Activated CD4-positive, alpha-beta T cell treated with anti-CD3 and anti-CD28 coated beads for 36 hours (primary cell): ENCODE data around the gene UGT2B10. TPM values are rescaled to one million over a fixed set of nuclear protein-coding genes. Genes with fewer than 3 reads are reported as not detected.

ENCODE experiments used
- ATAC-seq: fragments of 200-7000 bp; cut with Tn5 transposase; one replicate; pipeline ENCODE4 v1.10.0; 2021; ENCODE audit warnings: mild to moderate bottlenecking, moderate library complexity
- CTCF ChIA-PET: fragments of 350-600 bp; sonication (Branson Sonifier 250); formaldehyde crosslinking; loops from one replicate; lab custom pipeline; 2021; ENCODE audit warnings: antibody characterized with exemption; lab: Charles Lee
- POLR2A ChIA-PET: fragments of 350-600 bp; sonication (Branson Sonifier 250); formaldehyde crosslinking; loops from one replicate; lab custom pipeline; 2021; ENCODE audit warnings: antibody characterized with exemption, inconsistent platforms; lab: Charles Lee
- DNase-seq: peaks from one replicate; pipeline ENCODE4 v3.0.0-alpha.2; 2020
- H3K27ac Mint-ChIP-seq: one replicate; pipeline ENCODE4 v1.8.0; 2021; ENCODE audit warnings: mixed read lengths
- H3K27me3 Mint-ChIP-seq: one replicate; pipeline ENCODE4 v1.8.0; 2021; ENCODE audit warnings: mixed read lengths
- H3K36me3 Mint-ChIP-seq: one replicate; pipeline ENCODE4 v1.8.0; 2021; ENCODE audit warnings: low read depth, mixed read lengths
- H3K4me1 Mint-ChIP-seq: one replicate; pipeline ENCODE4 v1.8.0; 2021; ENCODE audit warnings: mixed read lengths
- H3K4me3 Mint-ChIP-seq: one replicate; pipeline ENCODE4 v1.8.0; 2021; ENCODE audit warnings: mild to moderate bottlenecking, moderate library complexity, mixed read lengths
- H3K9me3 Mint-ChIP-seq: one replicate; pipeline ENCODE4 v1.8.0; 2021; ENCODE audit warnings: low read depth, mixed read lengths
- intact Hi-C, 2 experiments: fragments of 100-400 bp; cut with DNase I in 1 of 2; cut with micrococcal nuclease in 1 of 2; formaldehyde crosslinking; loops; one replicate each; pipeline versions ENCODE4 v1.14.2 to v1.15.1; 2022 to 2024; cut with DNase I, micrococcal nuclease
- total RNA-seq, 2 experiments: library from RNA; stranded (reverse); gene quantifications; one replicate each; pipeline ENCODE4 v1.2.3, GENCODE V29; 2021

The UGT2B10 gene
- total RNA-seq, 2 experiments from 2014 or later, result not detected

GRCh38 chr4:68871809-68872642 is 56.2 kb downstream of the UGT2B10 start:
- no peak for ATAC-seq
- Mint-ChIP-seq H3K4me3 (no peak overlapping the region), H3K4me1 (no peaks in the 10 kb centered on the region), H3K36me3 (no peaks in the 10 kb centered on the region), H3K9me3 (no peaks in the 10 kb centered on the region), H3K27me3 (peaks cover 2% of the 10 kb centered on the region), H3K27ac (no peak overlapping the region)
- ChIA-PET CTCF (no interaction called here), POLR2A (no interaction called here)
- intact Hi-C loops, result no loop called here
- DNase-seq, result no peak

- ATAC-seq (no peak), DNase-seq (no peak)
- POLR2A ChIA-PET, result no interaction called here
- intact Hi-C loops, result no loop called here
- CTCF ChIA-PET, result no interaction called here
- no peak overlapping the region for H3K27ac Mint-ChIP-seq
- no peaks in the 10 kb centered on the region for H3K4me1 Mint-ChIP-seq
- no peak overlapping the region for H3K4me3 Mint-ChIP-seq
- H3K9me3 Mint-ChIP-seq, result no peaks in the 10 kb centered on the region
- no peaks in the 10 kb centered on the region for H3K36me3 Mint-ChIP-seq
- H3K27me3 Mint-ChIP-seq, result peaks cover 2% of the 10 kb centered on the region
Measured at GRCh38 chr4:68872643-68873502, 57.1 kb downstream of the UGT2B10 start.

GRCh38 chr4:68874507-68874906 is 58.7 kb downstream of the UGT2B10 start:
- DNase-seq (no peak), ATAC-seq (no peak)
- no peaks in the 10 kb centered on the region for H3K36me3 Mint-ChIP-seq
- no peaks in the 10 kb centered on the region for H3K4me1 Mint-ChIP-seq
- H3K4me3 Mint-ChIP-seq, result no peak overlapping the region
- peaks cover 2% of the 10 kb centered on the region for H3K27me3 Mint-ChIP-seq
- H3K9me3 Mint-ChIP-seq, result no peaks in the 10 kb centered on the region
- no peak overlapping the region for H3K27ac Mint-ChIP-seq
- POLR2A ChIA-PET, result no interaction called here
- CTCF ChIA-PET, result no interaction called here
- intact Hi-C loops, result no loop called here

- no peak for ATAC-seq
- H3K4me3 Mint-ChIP-seq, result no peak overlapping the region
- no peaks in the 10 kb centered on the region for H3K4me1 Mint-ChIP-seq
- POLR2A ChIA-PET, result no interaction called here
- no peaks in the 10 kb centered on the region for H3K27me3 Mint-ChIP-seq
- CTCF ChIA-PET, result no interaction called here
- H3K9me3 Mint-ChIP-seq, result no peaks in the 10 kb centered on the region
- no peak overlapping the region for H3K27ac Mint-ChIP-seq
- H3K36me3 Mint-ChIP-seq, result no peaks in the 10 kb centered on the region
- intact Hi-C loops, result no loop called here
- DNase-seq, result no peak
Measured at GRCh38 chr4:68877555-68877954, 61.8 kb downstream of the UGT2B10 start.

GRCh38 chr4:68878048-68878447 is 62.3 kb downstream of the UGT2B10 start:
- DNase-seq (no peak), ATAC-seq (no peak)
- CTCF ChIA-PET, result no interaction called here
- Mint-ChIP-seq H3K4me3 (no peak overlapping the region), H3K4me1 (no peaks in the 10 kb centered on the region), H3K27me3 (no peaks in the 10 kb centered on the region), H3K9me3 (no peaks in the 10 kb centered on the region), H3K27ac (no peak overlapping the region), H3K36me3 (no peaks in the 10 kb centered on the region)
- POLR2A ChIA-PET, result no interaction called here
- intact Hi-C loops, result no loop called here

Other genes with a start within 250 kb of the UGT2B10 start
- gene UGT2B17, start 239.7 kb upstream of the UGT2B10 start, total RNA-seq, result not detected
- not detected for gene UGT2B15, start 145.3 kb upstream of the UGT2B10 start, total RNA-seq
- not detected for gene UGT2A3, start 135.8 kb downstream of the UGT2B10 start, total RNA-seq